ENCODE data around the gene SLC30A7. TPM values are rescaled to one million over a fixed set of nuclear protein-coding genes. Genes with fewer than 3 reads are reported as not detected.
A peak's percentile ranks its signal among the peaks of the same experiment; 100 is the strongest.

SLC30A7 gene
- total and polyA plus RNA-seq, 2 of the 13 experiments (the other 11 are each of a cell fraction or from before 2014, with no cell fraction given): 8.3 to 40.8 TPM

DNA sequence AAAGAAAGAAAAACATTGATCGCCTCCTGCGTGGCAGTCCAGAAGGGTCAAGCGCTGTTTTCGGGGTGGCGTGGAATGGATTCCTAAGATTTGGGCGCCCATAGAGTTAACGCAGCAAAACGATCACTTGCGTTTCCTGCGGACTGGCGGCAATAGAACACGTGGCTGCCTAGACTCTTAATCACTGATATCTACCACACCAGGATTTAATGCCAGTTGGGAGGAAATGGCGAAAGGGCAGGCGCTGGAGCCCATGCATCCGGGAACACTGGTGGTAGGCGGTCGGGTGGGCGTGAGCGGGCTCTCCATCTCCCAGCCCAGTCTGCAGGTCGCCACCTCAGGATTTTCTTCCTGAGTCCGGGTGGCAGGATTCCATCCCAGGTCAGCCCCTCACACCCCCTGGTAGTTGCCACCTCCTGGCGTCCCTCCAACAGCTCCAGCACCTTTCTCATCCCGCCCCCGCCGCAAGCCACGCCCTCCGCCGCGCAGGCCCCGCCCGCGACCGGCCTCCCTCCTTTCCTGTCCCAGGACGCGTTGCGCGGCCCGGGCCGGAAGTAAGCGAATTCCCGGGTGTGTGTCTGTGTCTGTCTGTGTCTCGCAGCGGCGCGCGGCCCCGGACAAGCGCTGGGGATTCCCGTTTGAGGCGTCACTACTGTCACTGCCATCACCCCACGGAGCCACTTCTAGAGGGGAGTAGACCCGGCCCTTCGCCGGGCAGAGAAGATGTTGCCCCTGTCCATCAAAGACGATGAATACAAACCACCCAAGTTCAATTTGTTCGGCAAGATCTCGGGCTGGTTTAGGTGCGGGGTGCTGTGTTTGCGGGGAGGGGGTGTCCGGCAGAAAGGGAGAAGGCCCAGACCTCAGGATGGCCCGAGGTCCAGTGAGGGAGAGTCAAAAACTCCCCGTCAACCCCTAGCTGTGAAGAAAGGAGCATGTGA, at the start of gene SLC30A7 (continued):
- TF ChIP-seq PRDM15 (CRISPR knock-in tag; IDR thresholded peaks at IDR 0.05) (no peak), ZSCAN12 (CRISPR knock-in tag; IDR thresholded peaks at IDR 0.05) (no peak), ISL2 (CRISPR knock-in tag; IDR thresholded peaks at IDR 0.05) (no peak; the same call in none of the 2 replicates), RXRA (CRISPR knock-in tag; IDR thresholded peaks at IDR 0.05) (no peak), ZNF143 (CRISPR knock-in tag; IDR thresholded peaks at IDR 0.05) (peak; percentile 87), ZNF142 (CRISPR knock-in tag; IDR thresholded peaks at IDR 0.05) (no peak), LCORL (IDR thresholded peaks at IDR 0.05) (no peak), LCORL (CRISPR knock-in tag; IDR thresholded peaks at IDR 0.05) (no peak), NR2F6 (IDR thresholded peaks at IDR 0.05) (no peak), NR2F6 (CRISPR knock-in tag; IDR thresholded peaks at IDR 0.05) (no peak), RELA (CRISPR knock-in tag; IDR thresholded peaks at IDR 0.05) (no peak), ZNF546 (CRISPR knock-in tag; conservative IDR thresholded peaks at IDR 0.05) (0 out of 2 replicates have a peak, but pooled peaks have one; percentile 19), NR2C2 (CRISPR knock-in tag; IDR thresholded peaks at IDR 0.05; ENCODE audit: borderline replicate concordance) (no peak)
- TF ChIP-seq, protein P1, sequence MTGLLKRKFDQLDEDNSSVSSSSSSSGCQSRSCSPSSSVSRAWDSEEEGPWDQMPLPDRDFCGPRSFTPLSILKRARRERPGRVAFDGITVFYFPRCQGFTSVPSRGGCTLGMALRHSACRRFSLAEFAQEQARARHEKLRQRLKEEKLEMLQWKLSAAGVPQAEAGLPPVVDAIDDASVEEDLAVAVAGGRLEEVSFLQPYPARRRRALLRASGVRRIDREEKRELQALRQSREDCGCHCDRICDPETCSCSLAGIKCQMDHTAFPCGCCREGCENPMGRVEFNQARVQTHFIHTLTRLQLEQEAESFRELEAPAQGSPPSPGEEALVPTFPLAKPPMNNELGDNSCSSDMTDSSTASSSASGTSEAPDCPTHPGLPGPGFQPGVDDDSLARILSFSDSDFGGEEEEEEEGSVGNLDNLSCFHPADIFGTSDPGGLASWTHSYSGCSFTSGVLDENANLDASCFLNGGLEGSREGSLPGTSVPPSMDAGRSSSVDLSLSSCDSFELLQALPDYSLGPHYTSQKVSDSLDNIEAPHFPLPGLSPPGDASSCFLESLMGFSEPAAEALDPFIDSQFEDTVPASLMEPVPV (CRISPR knock-in tag; IDR thresholded peaks at IDR 0.05): peak; percentile 37; the same call in 1 of the 2 replicates
- TF ChIP-seq, protein P2, sequence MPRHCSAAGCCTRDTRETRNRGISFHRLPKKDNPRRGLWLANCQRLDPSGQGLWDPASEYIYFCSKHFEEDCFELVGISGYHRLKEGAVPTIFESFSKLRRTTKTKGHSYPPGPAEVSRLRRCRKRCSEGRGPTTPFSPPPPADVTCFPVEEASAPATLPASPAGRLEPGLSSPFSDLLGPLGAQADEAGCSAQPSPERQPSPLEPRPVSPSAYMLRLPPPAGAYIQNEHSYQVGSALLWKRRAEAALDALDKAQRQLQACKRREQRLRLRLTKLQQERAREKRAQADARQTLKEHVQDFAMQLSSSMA (CRISPR knock-in tag; IDR thresholded peaks at IDR 0.05): no peak
- TF ChIP-seq, protein P3, sequence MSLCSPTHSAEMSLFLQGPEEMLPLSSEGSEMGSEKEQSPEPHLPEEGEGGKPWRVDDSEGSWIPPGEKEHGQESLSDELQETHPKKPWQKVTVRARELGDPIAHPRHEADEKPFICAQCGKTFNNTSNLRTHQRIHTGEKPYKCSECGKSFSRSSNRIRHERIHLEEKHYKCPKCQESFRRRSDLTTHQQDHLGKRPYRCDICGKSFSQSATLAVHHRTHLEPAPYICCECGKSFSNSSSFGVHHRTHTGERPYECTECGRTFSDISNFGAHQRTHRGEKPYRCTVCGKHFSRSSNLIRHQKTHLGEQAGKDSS (CRISPR knock-in tag; IDR thresholded peaks at IDR 0.05; ENCODE audit: borderline replicate concordance, low read depth): peak; percentile 23; the same call in 1 of the 2 replicates
